ENCODE measurements around the gene FBXW4.
A peak's percentile ranks its signal among the peaks of the same experiment; 100 is the strongest.

Gene FBXW4

GRCh38 chr10:101585841-101586240 lies 109.1 kb downstream of the FBXW4 start:
- DNase-seq (ENCODE audit: low read depth in 2 of 2) = no peak

- DNase-seq (ENCODE audit: low read depth in 2 of 2) = no peak
These were observed 114.2 kb downstream of the FBXW4 start for GRCh38 chr10:101580486-101581399.

- no peak for DNase-seq (ENCODE audit: low read depth in 2 of 2)
These were observed 115.5 kb downstream of the FBXW4 start for GRCh38 chr10:101579516-101579870.

- no peak for DNase-seq (ENCODE audit: low read depth in 2 of 2)
These were observed 116.0 kb downstream of the FBXW4 start for GRCh38 chr10:101578803-101579515.

- no peak for DNase-seq (ENCODE audit: low read depth in 2 of 2)
These were observed 116.8 kb downstream of the FBXW4 start for GRCh38 chr10:101578192-101578591.

- no peak for DNase-seq (ENCODE audit: low read depth in 2 of 2)
These were observed 117.7 kb downstream of the FBXW4 start for GRCh38 chr10:101577121-101577871.

GRCh38 chr10:101576211-101576863 lies 118.6 kb downstream of the FBXW4 start:
- no peak for DNase-seq (ENCODE audit: low read depth in 2 of 2)

- DNase-seq (ENCODE audit: low read depth in 2 of 2) = no peak
These were observed 119.3 kb downstream of the FBXW4 start for GRCh38 chr10:101575580-101576210.

GRCh38 chr10:101575091-101575490 lies 119.9 kb downstream of the FBXW4 start:
- no peak for DNase-seq (ENCODE audit: low read depth in 2 of 2)

GRCh38 chr10:101573885-101574753 lies 120.9 kb downstream of the FBXW4 start:
- DNase-seq (ENCODE audit: low read depth in 2 of 2) = no peak

GRCh38 chr10:101572785-101573184 lies 122.2 kb downstream of the FBXW4 start:
- no peak for DNase-seq (ENCODE audit: low read depth in 2 of 2)

- DNase-seq (ENCODE audit: low read depth in 2 of 2) = no peak
These were observed 122.8 kb downstream of the FBXW4 start for GRCh38 chr10:101572126-101572525.

- DNase-seq (ENCODE audit: low read depth in 2 of 2) = no peak
These were observed 123.6 kb downstream of the FBXW4 start for GRCh38 chr10:101571271-101571925.

GRCh38 chr10:101570428-101571270 lies 124.3 kb downstream of the FBXW4 start:
- DNase-seq (ENCODE audit: low read depth in 2 of 2) = no peak

GRCh38 chr10:101569622-101570427 lies 125.1 kb downstream of the FBXW4 start:
- peak; percentile 62 to 67 for DNase-seq (ENCODE audit: low read depth in 2 of 2)

GRCh38 chr10:101569323-101569621 lies 125.7 kb downstream of the FBXW4 start:
- DNase-seq (ENCODE audit: low read depth in 2 of 2) = no peak

GRCh38 chr10:101568054-101568745 lies 126.8 kb downstream of the FBXW4 start:
- no peak for DNase-seq (ENCODE audit: low read depth in 2 of 2)

All from stimulated activated CD8-positive, alpha-beta memory T cell treated with anti-CD3 and anti-CD28 coated beads, Interleukin-2, amount 100 ng/mL, for 1 hour (primary cell).